SK-N-MC (cell line): ENCODE results near the gene ILKAP.

Source experiments
- DNase-seq: peaks from one replicate; pipeline ENCODE4 v3.0.0-alpha.2; 2011; ENCODE audit warnings: low read depth, low spot score
- H3K27ac ChIP-seq: fragments of 200-600 bp; sonication (generic); 2 replicates; pipeline ENCODE4 v1.5.1; 2016; ENCODE audit warnings: mixed run types
- H3K36me3 ChIP-seq: fragments of 200-600 bp; sonication (generic); 2 replicates; pipeline ENCODE4 v1.6.1; 2017; ENCODE audit warnings: antibody characterized with exemption, low read length, mixed read lengths; ENCODE audit not compliant: insufficient read depth
- H3K4me3 ChIP-seq: fragments of 200-600 bp; sonication (generic); 2 replicates; pipeline ENCODE4 v1.5.1; 2016
- H3K9ac ChIP-seq: fragments of 200-600 bp; sonication (generic); 2 replicates; pipeline ENCODE4 v1.8.0; 2017; ENCODE audit warnings: mixed run types, mixed read lengths; ENCODE audit not compliant: insufficient read length
- H3K9me3 ChIP-seq: fragments of 200-600 bp; sonication (generic); 2 replicates; pipeline ENCODE4 v1.6.1; 2017; ENCODE audit warnings: low read depth, mild to moderate bottlenecking, antibody characterized with exemption, low read length, moderate library complexity, mixed read lengths
- EZH2 ChIP-seq: fragments of 200-600 bp; sonication (generic); IDR thresholded peaks from one replicate; pipeline ENCODE4 v1.6.1; 2017; ENCODE audit warnings: antibody characterized with exemption
- FOXP2 ChIP-seq: optimal IDR thresholded peaks from 2 replicates; pipeline ENCODE3; 2011; ENCODE audit warnings: mild to moderate bottlenecking, moderate library complexity; ENCODE audit not compliant: insufficient read depth; ENCODE audit errors: extremely low read length, control extremely low read depth
- POLR2AphosphoS5 ChIP-seq: IDR thresholded peaks from 2 replicates; pipeline ENCODE4 v1.6.1; 2012; ENCODE audit warnings: mild to moderate bottlenecking, low read depth, low read length, borderline replicate concordance

ILKAP gene

DNA sequence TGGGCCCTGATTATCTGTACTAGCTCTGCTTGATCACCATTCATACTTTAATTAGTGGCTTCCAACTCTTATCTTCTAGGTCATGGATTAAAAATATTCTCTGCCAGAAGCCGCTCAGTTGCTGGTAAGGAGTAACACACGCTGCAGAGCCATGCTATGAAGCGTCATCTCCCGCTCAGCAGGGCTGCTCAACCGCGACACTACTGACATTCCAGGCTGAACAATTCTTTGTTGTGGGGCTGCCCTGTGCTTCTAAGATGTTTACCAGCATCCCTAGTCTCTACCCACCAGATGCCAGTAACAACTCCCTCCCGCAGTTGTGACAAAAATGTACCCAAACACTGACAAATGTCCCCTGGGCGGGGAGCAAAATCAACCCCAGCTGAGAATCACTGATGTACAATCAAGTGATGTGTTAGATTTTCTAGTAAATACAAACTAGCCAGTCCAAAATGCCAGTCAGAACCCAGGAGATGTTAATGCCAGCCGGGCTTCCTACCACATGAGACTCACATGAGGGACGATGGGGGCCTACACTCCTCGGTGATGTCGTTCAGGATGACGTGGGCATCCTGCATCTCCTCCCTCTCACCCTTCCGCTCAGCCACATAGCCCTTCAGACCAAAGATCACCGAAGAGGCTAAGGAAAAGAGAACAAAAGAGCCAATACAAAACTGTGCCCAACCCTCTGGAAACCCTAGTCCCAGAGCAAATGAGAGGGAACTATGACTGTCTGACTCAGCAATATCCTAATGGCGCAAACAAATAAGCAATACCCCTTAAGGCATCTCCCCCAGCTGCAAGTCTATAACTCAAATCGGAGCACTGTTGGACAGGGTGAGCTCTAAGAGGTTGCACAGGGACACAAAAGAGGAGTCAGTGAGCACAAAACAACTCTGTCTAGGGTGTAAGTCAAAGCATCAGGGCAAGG lies 15.6 kb downstream of the ILKAP start:
- H3K4me3 ChIP-seq, result no peak overlapping the region
- TF ChIP-seq POLR2AphosphoS5 (no peak), EZH2 (no peak), FOXP2 (no peak)
- H3K27ac ChIP-seq, result no peak overlapping the region
- H3K9me3 ChIP-seq, result no peaks in the 10 kb centered on the region
- no peak for DNase-seq
- peaks cover 92% of the 10 kb centered on the region for H3K36me3 ChIP-seq
- H3K9ac ChIP-seq, result no peak overlapping the region

DNA sequence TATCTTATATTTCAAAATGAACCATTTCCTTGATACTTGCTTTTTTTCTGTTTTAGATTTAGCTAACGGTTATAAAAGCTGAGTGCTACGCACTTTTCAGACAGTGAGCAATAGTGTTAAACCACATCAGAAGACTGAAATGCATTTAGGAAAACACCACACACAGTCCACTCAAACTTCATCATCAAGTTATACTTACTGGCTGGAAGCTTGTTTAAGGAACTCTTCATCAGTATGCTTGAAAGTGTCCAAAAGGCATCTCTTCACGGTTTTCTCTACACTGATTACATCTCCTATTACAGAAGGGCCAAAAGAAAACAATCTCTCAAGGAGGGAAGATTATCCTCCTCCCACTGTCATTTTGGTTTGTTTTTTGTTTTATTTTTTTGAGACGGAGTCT lies 19.7 kb downstream of the ILKAP start:
- TF ChIP-seq POLR2AphosphoS5 (no peak), FOXP2 (no peak), EZH2 (no peak)
- Histone ChIP-seq H3K36me3 (peaks cover 99% of the 10 kb centered on the region), H3K9me3 (no peaks in the 10 kb centered on the region), H3K9ac (no peak overlapping the region), H3K4me3 (no peak overlapping the region), H3K27ac (no peak overlapping the region)
- DNase-seq, result no peak

DNA sequence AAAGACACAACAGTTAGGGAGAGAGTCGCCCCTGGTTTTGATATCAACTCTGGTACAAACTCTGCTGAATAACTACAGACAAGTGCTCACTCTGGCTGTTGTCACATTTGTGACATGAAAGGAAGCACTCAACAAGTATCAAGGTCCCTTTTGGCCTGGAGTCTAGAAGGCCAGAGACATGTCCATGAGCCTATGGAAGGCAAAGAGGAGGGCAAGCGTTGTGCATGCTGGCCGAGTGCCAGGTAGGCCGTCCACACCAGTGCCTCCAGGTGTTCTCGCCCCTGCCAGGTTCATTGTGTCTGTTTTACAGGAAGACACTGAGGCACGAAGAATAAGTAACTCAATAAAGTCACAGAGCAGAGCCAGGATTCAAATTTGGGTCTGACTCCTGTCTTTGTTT lies 21.1 kb downstream of the ILKAP start:
- Histone ChIP-seq H3K9ac (no peak overlapping the region), H3K36me3 (peaks cover 99% of the 10 kb centered on the region), H3K9me3 (no peaks in the 10 kb centered on the region), H3K4me3 (no peak overlapping the region), H3K27ac (no peak overlapping the region)
- DNase-seq, result no peak
- TF ChIP-seq POLR2AphosphoS5 (no peak), EZH2 (no peak), FOXP2 (no peak)

DNA sequence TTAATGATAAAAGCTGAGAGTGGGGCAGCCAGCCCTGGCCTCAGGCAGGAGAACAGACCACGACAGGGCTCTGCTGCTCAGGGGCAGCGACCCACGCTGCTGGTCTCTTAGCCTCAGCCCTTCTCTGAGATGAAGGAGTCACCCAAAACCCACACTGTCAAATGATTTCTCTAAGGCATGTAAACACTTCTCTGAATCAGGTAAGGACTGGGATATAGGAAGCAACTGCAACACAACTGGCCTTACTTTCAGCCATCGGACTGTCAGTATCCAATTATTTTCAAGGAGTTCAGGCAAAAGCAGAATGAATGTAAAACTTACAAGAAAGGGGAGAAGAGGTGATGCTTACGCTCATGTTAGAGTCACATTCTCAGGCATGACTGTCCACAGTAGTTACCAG lies 22.9 kb downstream of the ILKAP start:
- Histone ChIP-seq H3K36me3 (peaks cover 93% of the 10 kb centered on the region), H3K9ac (no peak overlapping the region), H3K27ac (0 out of 2 replicates have a peak overlapping the region, but pooled peaks have one; percentile 33), H3K9me3 (no peaks in the 10 kb centered on the region), H3K4me3 (no peak overlapping the region)
- TF ChIP-seq EZH2 (no peak), POLR2AphosphoS5 (no peak), FOXP2 (no peak)
- no peak for DNase-seq

DNA sequence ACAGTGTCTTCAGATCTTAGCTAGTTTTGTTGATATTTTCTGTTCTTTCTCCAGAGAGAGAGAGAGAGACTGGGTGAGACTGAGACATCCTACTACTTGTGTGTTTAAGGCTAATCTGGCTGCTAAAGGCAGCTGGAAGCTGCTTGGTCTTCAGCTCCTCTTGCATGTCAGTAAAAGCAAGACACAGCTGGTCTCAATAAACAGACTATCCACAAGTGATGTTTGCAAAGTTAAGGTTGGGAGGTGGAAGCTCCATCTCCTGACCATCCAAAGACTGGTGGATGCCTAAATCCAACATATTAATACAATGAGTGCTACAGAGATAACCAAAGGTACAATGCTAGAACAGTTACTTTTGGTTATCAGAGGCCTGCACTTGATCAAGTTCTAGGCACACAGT lies 26.9 kb downstream of the ILKAP start:
- no peaks in the 10 kb centered on the region for H3K9me3 ChIP-seq
- H3K4me3 ChIP-seq, result no peak overlapping the region
- no peak overlapping the region for H3K27ac ChIP-seq
- DNase-seq, result no peak
- H3K9ac ChIP-seq, result no peak overlapping the region
- TF ChIP-seq POLR2AphosphoS5 (no peak), EZH2 (no peak), FOXP2 (no peak)
- peaks cover 90% of the 10 kb centered on the region for H3K36me3 ChIP-seq

DNA sequence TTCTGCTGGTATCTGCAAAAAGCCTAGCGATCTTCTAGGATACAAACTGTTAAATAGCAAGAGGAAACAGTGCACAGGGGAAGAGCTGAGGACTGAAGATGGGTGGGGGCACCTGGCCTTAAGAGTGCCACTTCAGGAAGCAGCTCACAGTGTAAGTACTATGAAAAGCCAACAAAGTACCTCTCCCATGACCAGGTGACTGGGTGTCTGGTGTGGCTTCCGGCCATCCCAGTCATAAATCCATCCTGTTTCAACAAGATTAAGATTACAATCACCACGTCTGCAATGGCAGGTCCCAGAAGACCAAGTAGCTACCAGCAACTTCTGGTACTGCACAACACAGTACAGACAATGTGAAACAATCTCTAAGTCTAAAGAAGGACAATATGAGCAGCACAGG lies 28.8 kb downstream of the ILKAP start:
- peaks cover 85% of the 10 kb centered on the region for H3K36me3 ChIP-seq
- H3K9me3 ChIP-seq, result no peaks in the 10 kb centered on the region
- no peak for DNase-seq
- peak overlapping the region; percentile 15; the same call in 1 of the 2 replicates for H3K27ac ChIP-seq
- H3K4me3 ChIP-seq, result no peak overlapping the region
- H3K9ac ChIP-seq, result no peak overlapping the region
- TF ChIP-seq POLR2AphosphoS5 (no peak), EZH2 (no peak), FOXP2 (no peak)

DNA sequence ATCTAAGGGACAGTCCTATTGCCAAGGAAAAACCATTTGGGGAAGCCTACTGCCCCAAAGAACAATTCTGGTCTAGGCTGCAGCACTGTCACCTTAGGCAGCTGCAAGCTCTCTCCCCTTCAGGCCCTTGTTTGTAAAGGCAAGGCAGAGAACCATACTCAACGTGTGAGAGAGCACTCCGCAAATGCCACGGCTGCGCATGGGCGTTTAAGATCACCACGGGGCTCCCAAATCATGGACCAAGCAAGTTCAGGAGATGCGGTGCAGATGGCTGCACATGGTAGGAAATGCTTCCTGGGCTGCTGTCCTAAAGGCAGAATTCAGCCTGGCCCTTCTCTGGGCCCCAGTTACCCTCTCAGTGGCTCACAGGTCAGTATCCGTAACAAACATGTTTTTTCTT lies 29.2 kb downstream of the ILKAP start:
- Histone ChIP-seq H3K9me3 (no peaks in the 10 kb centered on the region), H3K9ac (no peak overlapping the region), H3K27ac (peak overlapping the region; percentile 15; the same call in 1 of the 2 replicates), H3K4me3 (no peak overlapping the region), H3K36me3 (peaks cover 81% of the 10 kb centered on the region)
- DNase-seq, result no peak
- no peak for TF ChIP-seq EZH2
- TF ChIP-seq POLR2AphosphoS5, result no peak
- no peak for TF ChIP-seq FOXP2

DNA sequence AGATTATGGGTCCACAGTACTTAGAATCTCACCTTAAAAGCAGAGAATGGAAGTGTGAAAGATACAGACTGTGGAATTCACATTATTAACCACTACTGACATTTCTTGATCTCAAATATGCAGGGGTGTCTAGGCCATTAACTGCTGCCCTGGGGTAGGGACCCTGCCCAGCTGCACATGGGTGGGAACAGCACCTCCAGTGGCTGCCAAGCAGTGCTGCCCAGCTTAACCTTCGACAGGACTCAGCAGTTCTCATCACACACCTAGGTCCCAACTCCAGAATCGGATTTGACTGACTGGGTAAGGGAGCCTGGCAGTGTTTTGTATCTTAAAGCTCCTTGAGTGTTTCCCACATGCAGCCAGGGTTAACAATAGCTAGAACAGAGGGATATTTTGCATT lies 29.8 kb downstream of the ILKAP start:
- no peak for DNase-seq
- TF ChIP-seq POLR2AphosphoS5, result no peak
- no peak for TF ChIP-seq EZH2
- TF ChIP-seq FOXP2, result no peak
- Histone ChIP-seq H3K4me3 (no peak overlapping the region), H3K9me3 (no peaks in the 10 kb centered on the region), H3K27ac (no peak overlapping the region), H3K9ac (no peak overlapping the region), H3K36me3 (peaks cover 75% of the 10 kb centered on the region)
